ENCODE measurements around the gene POLD2. TPM values are rescaled to one million over a fixed set of nuclear protein-coding genes. Genes with fewer than 3 reads are reported as not detected.

Gene POLD2
- total and polyA plus RNA-seq, 2 of the 4 experiments (the other 2 are of a cell fraction), result 142 to 163 TPM

- no peak for ATAC-seq (ENCODE audit: low read depth)
- peak overlapping the region; percentile 70; the same call in 1 of the 2 replicates for H2AK5ac ChIP-seq (ENCODE audit: low read depth, low read length)
- no peak overlapping the region for H3K27ac ChIP-seq (ENCODE audit: insufficient read depth, low read length)
- dilution Hi-C loops (cut with HindIII; ENCODE audit: low sequenced_read_pairs, unreplicated experiment), result no loop called here
- H3K23ac ChIP-seq (ENCODE audit: low read depth, low read length), result no peak overlapping the region
- H3K79me1 ChIP-seq (ENCODE audit: low read depth in 1 of 2, low read length in 2 of 2), result no peaks in the 10 kb centered on the region; a peak in 1 of 4 replicates
- DNase-seq, result no peak
- no peak overlapping the region for H2AK9ac ChIP-seq (replicated peaks; ENCODE audit: low read depth, low read length, poor library complexity)
- in situ Hi-C loops (cut with MboI; ENCODE audit: low sequenced_read_pairs), result no loop called here
- WGBS, 2 experiments (ENCODE audit: extremely low coverage in 2 of 2, insufficient read length in 1 of 2), result 98% methylated on average over 4 of the region's 10 CpGs; no CpG with 5 or more reads in 1 of the 2 experiments
- 0 out of 2 replicates have a peak overlapping the region, but pooled peaks have one; percentile 30 for H2BK120ac ChIP-seq (ENCODE audit: low read depth, low read length)
- H3K9ac ChIP-seq (ENCODE audit: low read depth, low read length), result no peak overlapping the region
- H2BK20ac ChIP-seq (ENCODE audit: low read depth, low read length), result no peak overlapping the region
- H3K56ac ChIP-seq (ENCODE audit: extremely low read depth, insufficient read depth, low read length), result no peak overlapping the region
- H4K8ac ChIP-seq (ENCODE audit: low read depth in 2 of 2, low read length in 2 of 2), result no peak overlapping the region
- no peak overlapping the region for H3K4me3 ChIP-seq (ENCODE audit: insufficient read depth, low read depth, low read length)
- H3K9me1 ChIP-seq (ENCODE audit: insufficient read depth, low read length), result peaks cover 18% of the 10 kb centered on the region
- no peak for TF ChIP-seq RCOR1 (IDR thresholded peaks at IDR 0.05; ENCODE audit: insufficient replicate concordance, low read length)
- no peak for TF ChIP-seq SMC3 (IDR thresholded peaks at IDR 0.05; ENCODE audit: low read depth, low read length)
- no peak for TF ChIP-seq CHD1 (IDR thresholded peaks at IDR 0.05; ENCODE audit: low read depth, low read length)
- TF ChIP-seq MAZ (IDR thresholded peaks at IDR 0.05; ENCODE audit: borderline replicate concordance, low read depth, low read length), result no peak
- TF ChIP-seq NFE2L2 (IDR thresholded peaks at IDR 0.05; ENCODE audit: low read depth, low read length), result no peak
- TF ChIP-seq MXI1 (IDR thresholded peaks at IDR 0.05; ENCODE audit: borderline replicate concordance, low read depth, low read length), result no peak
- no peak for TF ChIP-seq FOS (IDR thresholded peaks at IDR 0.05; ENCODE audit: low read depth, low read length)
- TF ChIP-seq, protein P1, sequence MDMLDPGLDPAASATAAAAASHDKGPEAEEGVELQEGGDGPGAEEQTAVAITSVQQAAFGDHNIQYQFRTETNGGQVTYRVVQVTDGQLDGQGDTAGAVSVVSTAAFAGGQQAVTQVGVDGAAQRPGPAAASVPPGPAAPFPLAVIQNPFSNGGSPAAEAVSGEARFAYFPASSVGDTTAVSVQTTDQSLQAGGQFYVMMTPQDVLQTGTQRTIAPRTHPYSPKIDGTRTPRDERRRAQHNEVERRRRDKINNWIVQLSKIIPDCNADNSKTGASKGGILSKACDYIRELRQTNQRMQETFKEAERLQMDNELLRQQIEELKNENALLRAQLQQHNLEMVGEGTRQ (IDR thresholded peaks at IDR 0.05; ENCODE audit: low read depth, low read length), result no peak
- TF ChIP-seq MAFK (IDR thresholded peaks at IDR 0.05; ENCODE audit: low read depth, low read length), result no peak
- TF ChIP-seq, protein P2, sequence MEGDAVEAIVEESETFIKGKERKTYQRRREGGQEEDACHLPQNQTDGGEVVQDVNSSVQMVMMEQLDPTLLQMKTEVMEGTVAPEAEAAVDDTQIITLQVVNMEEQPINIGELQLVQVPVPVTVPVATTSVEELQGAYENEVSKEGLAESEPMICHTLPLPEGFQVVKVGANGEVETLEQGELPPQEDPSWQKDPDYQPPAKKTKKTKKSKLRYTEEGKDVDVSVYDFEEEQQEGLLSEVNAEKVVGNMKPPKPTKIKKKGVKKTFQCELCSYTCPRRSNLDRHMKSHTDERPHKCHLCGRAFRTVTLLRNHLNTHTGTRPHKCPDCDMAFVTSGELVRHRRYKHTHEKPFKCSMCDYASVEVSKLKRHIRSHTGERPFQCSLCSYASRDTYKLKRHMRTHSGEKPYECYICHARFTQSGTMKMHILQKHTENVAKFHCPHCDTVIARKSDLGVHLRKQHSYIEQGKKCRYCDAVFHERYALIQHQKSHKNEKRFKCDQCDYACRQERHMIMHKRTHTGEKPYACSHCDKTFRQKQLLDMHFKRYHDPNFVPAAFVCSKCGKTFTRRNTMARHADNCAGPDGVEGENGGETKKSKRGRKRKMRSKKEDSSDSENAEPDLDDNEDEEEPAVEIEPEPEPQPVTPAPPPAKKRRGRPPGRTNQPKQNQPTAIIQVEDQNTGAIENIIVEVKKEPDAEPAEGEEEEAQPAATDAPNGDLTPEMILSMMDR (conservative IDR thresholded peaks at IDR 0.05; ENCODE audit: low read depth, low read length), result no peak
- TF ChIP-seq BHLHE40 (IDR thresholded peaks at IDR 0.05; ENCODE audit: low read depth, low read length), result no peak
- TF ChIP-seq CEBPB (IDR thresholded peaks at IDR 0.05; ENCODE audit: low read depth, low read length), result no peak
- TF ChIP-seq, protein P3, sequence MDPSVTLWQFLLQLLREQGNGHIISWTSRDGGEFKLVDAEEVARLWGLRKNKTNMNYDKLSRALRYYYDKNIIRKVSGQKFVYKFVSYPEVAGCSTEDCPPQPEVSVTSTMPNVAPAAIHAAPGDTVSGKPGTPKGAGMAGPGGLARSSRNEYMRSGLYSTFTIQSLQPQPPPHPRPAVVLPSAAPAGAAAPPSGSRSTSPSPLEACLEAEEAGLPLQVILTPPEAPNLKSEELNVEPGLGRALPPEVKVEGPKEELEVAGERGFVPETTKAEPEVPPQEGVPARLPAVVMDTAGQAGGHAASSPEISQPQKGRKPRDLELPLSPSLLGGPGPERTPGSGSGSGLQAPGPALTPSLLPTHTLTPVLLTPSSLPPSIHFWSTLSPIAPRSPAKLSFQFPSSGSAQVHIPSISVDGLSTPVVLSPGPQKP (IDR thresholded peaks at IDR 0.05; ENCODE audit: borderline replicate concordance, low read depth, low read length), result no peak
- TF ChIP-seq POLR2A (IDR thresholded peaks at IDR 0.05; ENCODE audit: low read depth, low read length), result no peak
- no peak overlapping the region for H2AFZ ChIP-seq (replicated peaks; ENCODE audit: low read length, poor library complexity)
- ChIA-PET CTCF (no interaction called here), POLR2A (ENCODE audit: unreplicated experiment) (no interaction called here)
- no TSS peak for BruUV-seq (replicated peaks)
- no peaks in the 10 kb centered on the region for H3K27me3 ChIP-seq (ENCODE audit: control insufficient read depth, insufficient read depth, low read length)
- H4K5ac ChIP-seq (ENCODE audit: low read depth, low read length), result no peak overlapping the region
- H3K4me2 ChIP-seq (ENCODE audit: low read depth, low read length), result no peak overlapping the region
- no peak overlapping the region for H2BK5ac ChIP-seq (ENCODE audit: low read depth, low read length, poor library complexity, severe bottlenecking)
- intact Hi-C loops (cut with micrococcal nuclease), result no loop called here
- H3K14ac ChIP-seq (replicated peaks; ENCODE audit: low read depth, low read length), result 0 out of 2 replicates have a peak overlapping the region, but pooled peaks have one; percentile 77
- H4K91ac ChIP-seq (ENCODE audit: insufficient read depth, low read depth, low read length), result no peak overlapping the region
- H3K36me3 ChIP-seq (ENCODE audit: control insufficient read depth, insufficient read depth, low read length), result no peaks in the 10 kb centered on the region
- no peaks in the 10 kb centered on the region for H3K9me3 ChIP-seq (ENCODE audit: control insufficient read depth, insufficient read depth, low read length)
- H3K4me1 ChIP-seq (ENCODE audit: control insufficient read depth, insufficient read depth, low read length), result peaks cover 19% of the 10 kb centered on the region
- no peak overlapping the region for H2BK15ac ChIP-seq (ENCODE audit: low read depth, low read length)
- peak overlapping the region; percentile 80 for H3K4ac ChIP-seq (ENCODE audit: low read depth, low read length)
- H4K20me1 ChIP-seq (ENCODE audit: insufficient read depth, low read length), result no peaks in the 10 kb centered on the region
- H3K18ac ChIP-seq (ENCODE audit: low read depth, low read length), result no peak overlapping the region; the same call in 1 of the 2 replicates
Observed at GRCh38 chr7:44106311-44107065, 16.9 kb downstream of the POLD2 start.
